ENCODE data around the gene ZNF521. TPM values are rescaled to one million over a fixed set of nuclear protein-coding genes. Genes with fewer than 3 reads are reported as not detected.

The ZNF521 gene
- total RNA-seq, 1 donor from 2014 or later, result 48.0 TPM

DNA sequence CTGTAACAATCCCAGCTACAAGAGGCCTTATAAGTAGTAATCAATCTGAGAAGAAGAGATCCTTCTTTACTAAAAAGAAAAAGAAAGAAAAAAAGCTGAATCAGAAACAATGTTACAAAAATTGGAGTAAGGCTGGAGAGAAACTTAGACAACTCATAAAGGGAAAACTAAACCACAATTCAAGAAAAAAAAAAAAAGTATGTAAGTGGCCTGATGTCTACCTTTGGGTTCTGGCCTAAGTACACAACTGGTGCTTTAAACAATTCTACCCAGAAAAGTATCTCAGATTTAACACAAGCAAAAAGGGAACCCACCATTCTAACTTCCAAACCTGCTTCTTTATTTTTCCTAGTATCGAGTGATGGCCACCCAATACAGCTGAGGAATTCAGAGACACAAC lies 45.3 kb downstream of the ZNF521 start:
- Histone ChIP-seq H3K79me2 (ENCODE audit: insufficient read depth, low read length) (no peaks in the 10 kb centered on the region), H3K9ac (ENCODE audit: low read length) (no peak overlapping the region), H2AFZ (ENCODE audit: low read depth, low read length) (no peak overlapping the region), H3K27me3 (ENCODE audit: insufficient read depth, low read length) (no peaks in the 10 kb centered on the region), H3K4me3 (ENCODE audit: insufficient read depth, low read depth, low read length) (no peak overlapping the region), H3K9me3 (ENCODE audit: insufficient read depth, low read depth, low read length) (no peaks in the 10 kb centered on the region), H3K36me3 (ENCODE audit: insufficient read depth, low read length) (peaks cover 3% of the 10 kb centered on the region), H3K4me2 (ENCODE audit: low read length) (no peak overlapping the region), H4K20me1 (ENCODE audit: insufficient read depth, low read length) (no peaks in the 10 kb centered on the region), H3K4me1 (ENCODE audit: insufficient read depth, low read length) (peaks cover 4% of the 10 kb centered on the region), H3K27ac (ENCODE audit: low read depth, low read length) (no peak overlapping the region)
- no peaks in the 10 kb centered on the region for H3K9me3 Mint-ChIP-seq (ENCODE audit: unreplicated experiment)
- H3K4me3 Mint-ChIP-seq (ENCODE audit: unreplicated experiment), result no peak overlapping the region
- H3K27ac Mint-ChIP-seq (ENCODE audit: unreplicated experiment), result no peak overlapping the region
- TF ChIP-seq EZH2 (IDR thresholded peaks at IDR 0.05; ENCODE audit: insufficient read depth, low read length) (no peak), CTCF (IDR thresholded peaks at IDR 0.05; ENCODE audit: insufficient read depth, low read depth, low read length) (no peak)
- no peaks in the 10 kb centered on the region for H3K27me3 Mint-ChIP-seq (ENCODE audit: low read depth, unreplicated experiment)
- no peak for FAIRE-seq
- peaks cover 17% of the 10 kb centered on the region for H3K4me1 Mint-ChIP-seq (ENCODE audit: low read depth, unreplicated experiment)
- DNase-seq (ENCODE audit: low read depth), result peak; percentile 59
- H3K36me3 Mint-ChIP-seq (ENCODE audit: low read depth, unreplicated experiment), result no peaks in the 10 kb centered on the region

DNA sequence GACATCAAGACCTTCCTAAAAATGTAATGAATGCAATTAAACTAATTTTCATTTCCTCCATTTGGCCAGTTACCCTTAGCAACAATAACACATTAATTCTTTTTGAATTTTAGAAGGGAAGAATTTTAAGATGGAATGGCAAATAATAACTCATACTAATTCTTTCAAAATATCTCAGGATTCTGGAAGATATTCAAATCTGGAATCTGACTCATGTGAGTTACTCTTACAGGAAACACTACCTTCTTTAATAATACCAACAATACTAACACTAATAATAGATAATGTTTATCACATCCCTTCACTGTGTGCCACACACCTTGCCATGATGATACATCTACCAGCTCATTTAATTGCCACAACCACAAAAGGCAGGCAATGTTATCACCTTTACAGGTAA lies 46.4 kb downstream of the ZNF521 start:
- peaks cover 17% of the 10 kb centered on the region for H3K4me1 Mint-ChIP-seq (ENCODE audit: low read depth, unreplicated experiment)
- no peak overlapping the region for H3K4me2 ChIP-seq (ENCODE audit: low read length)
- peak; percentile 64 for FAIRE-seq
- no peak overlapping the region for H3K27ac ChIP-seq (ENCODE audit: low read depth, low read length)
- H3K4me3 ChIP-seq (ENCODE audit: insufficient read depth, low read depth, low read length), result no peak overlapping the region
- no peak overlapping the region for H2AFZ ChIP-seq (ENCODE audit: low read depth, low read length)
- peaks cover 3% of the 10 kb centered on the region for H3K36me3 ChIP-seq (ENCODE audit: insufficient read depth, low read length)
- no peak for DNase-seq (ENCODE audit: low read depth)
- no peaks in the 10 kb centered on the region for H3K9me3 ChIP-seq (ENCODE audit: insufficient read depth, low read depth, low read length)
- no peak overlapping the region for H3K9ac ChIP-seq (ENCODE audit: low read length)
- TF ChIP-seq CTCF (IDR thresholded peaks at IDR 0.05; ENCODE audit: insufficient read depth, low read depth, low read length) (no peak), EZH2 (IDR thresholded peaks at IDR 0.05; ENCODE audit: insufficient read depth, low read length) (no peak)
- no peaks in the 10 kb centered on the region for H3K27me3 Mint-ChIP-seq (ENCODE audit: low read depth, unreplicated experiment)
- H3K27ac Mint-ChIP-seq (ENCODE audit: unreplicated experiment), result no peak overlapping the region
- H4K20me1 ChIP-seq (ENCODE audit: insufficient read depth, low read length), result no peaks in the 10 kb centered on the region
- H3K4me1 ChIP-seq (ENCODE audit: insufficient read depth, low read length), result peaks cover 4% of the 10 kb centered on the region
- no peaks in the 10 kb centered on the region for H3K9me3 Mint-ChIP-seq (ENCODE audit: unreplicated experiment)
- H3K4me3 Mint-ChIP-seq (ENCODE audit: unreplicated experiment), result no peak overlapping the region
- H3K36me3 Mint-ChIP-seq (ENCODE audit: low read depth, unreplicated experiment), result no peaks in the 10 kb centered on the region
- H3K27me3 ChIP-seq (ENCODE audit: insufficient read depth, low read length), result no peaks in the 10 kb centered on the region
- H3K79me2 ChIP-seq (ENCODE audit: insufficient read depth, low read length), result no peaks in the 10 kb centered on the region

- no peaks in the 10 kb centered on the region for H3K9me3 Mint-ChIP-seq (ENCODE audit: unreplicated experiment)
- H2AFZ ChIP-seq (ENCODE audit: low read depth, low read length), result no peak overlapping the region
- H3K79me2 ChIP-seq (ENCODE audit: insufficient read depth, low read length), result no peaks in the 10 kb centered on the region
- H3K9ac ChIP-seq (ENCODE audit: low read length), result no peak overlapping the region
- no peak overlapping the region for H3K4me2 ChIP-seq (ENCODE audit: low read length)
- H3K36me3 ChIP-seq (ENCODE audit: insufficient read depth, low read length), result no peaks in the 10 kb centered on the region
- DNase-seq (ENCODE audit: low read depth) (no peak), FAIRE-seq (no peak)
- no peaks in the 10 kb centered on the region for H3K36me3 Mint-ChIP-seq (ENCODE audit: low read depth, unreplicated experiment)
- TF ChIP-seq EZH2 (IDR thresholded peaks at IDR 0.05; ENCODE audit: insufficient read depth, low read length), result no peak
- no peak for TF ChIP-seq CTCF (IDR thresholded peaks at IDR 0.05; ENCODE audit: insufficient read depth, low read depth, low read length)
- no peaks in the 10 kb centered on the region for H3K9me3 ChIP-seq (ENCODE audit: insufficient read depth, low read depth, low read length)
- peaks cover 17% of the 10 kb centered on the region for H3K4me1 ChIP-seq (ENCODE audit: insufficient read depth, low read length)
- no peaks in the 10 kb centered on the region for H3K27me3 Mint-ChIP-seq (ENCODE audit: low read depth, unreplicated experiment)
- no peak overlapping the region for H3K4me3 ChIP-seq (ENCODE audit: insufficient read depth, low read depth, low read length)
- H3K27ac Mint-ChIP-seq (ENCODE audit: unreplicated experiment), result no peak overlapping the region
- H4K20me1 ChIP-seq (ENCODE audit: insufficient read depth, low read length), result no peaks in the 10 kb centered on the region
- H3K27ac ChIP-seq (ENCODE audit: low read depth, low read length), result no peak overlapping the region
- H3K4me3 Mint-ChIP-seq (ENCODE audit: unreplicated experiment), result no peak overlapping the region
- H3K4me1 Mint-ChIP-seq (ENCODE audit: low read depth, unreplicated experiment), result peaks cover 14% of the 10 kb centered on the region
- H3K27me3 ChIP-seq (ENCODE audit: insufficient read depth, low read length), result no peaks in the 10 kb centered on the region
These were observed 51.5 kb downstream of the ZNF521 start for GRCh38 chr18:25300492-25300891.
